ENCODE data around the gene UBE2I. TPM values are rescaled to one million over a fixed set of nuclear protein-coding genes. Genes with fewer than 3 reads are reported as not detected.

The UBE2I gene
- total RNA-seq, 1 donor, result 49.2 TPM

DNA sequence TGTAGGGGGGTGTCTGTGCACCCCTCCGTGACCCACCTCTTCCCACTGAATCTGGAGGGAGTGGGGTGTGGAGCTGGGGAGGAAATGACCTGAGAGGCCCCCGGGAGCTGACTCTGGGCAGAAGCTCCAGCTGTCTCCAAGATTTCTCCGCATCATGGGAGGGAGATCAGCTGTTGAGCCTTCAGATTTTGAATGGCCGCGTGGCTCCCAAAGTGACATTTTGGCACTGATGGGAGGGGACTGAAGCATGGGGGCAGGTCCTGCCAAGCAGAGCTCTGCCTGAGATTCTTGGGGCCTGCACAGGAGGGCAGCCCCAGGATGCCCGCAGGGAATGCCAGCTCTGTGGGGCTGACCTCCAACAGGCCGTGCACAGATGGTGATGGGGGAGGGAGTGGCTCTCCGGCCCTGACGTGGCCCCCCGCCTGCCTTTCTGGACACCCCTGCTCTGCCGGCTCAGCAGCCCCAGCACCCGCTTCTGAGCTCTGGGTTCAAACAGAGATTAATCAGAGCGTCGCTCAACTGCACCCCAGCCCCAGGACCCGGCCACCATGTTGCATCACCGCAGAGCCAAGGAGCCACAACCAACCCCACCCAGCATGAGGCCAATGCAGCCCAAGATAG, 25.3 kb upstream of the UBE2I start:
- DNase-seq (ENCODE audit: insufficient read length, low spot score, missing footprints), result peak; percentile 83
- Histone ChIP-seq H3K27ac (ENCODE audit: low read depth, low read length) (no peak overlapping the region), H3K9me3 (ENCODE audit: low read depth, low read length) (no peaks in the 10 kb centered on the region), H3K36me3 (ENCODE audit: insufficient read depth, low read length) (no peaks in the 10 kb centered on the region), H4K20me1 (ENCODE audit: insufficient read depth, low read length) (no peaks in the 10 kb centered on the region), H3K4me1 (ENCODE audit: insufficient read depth, low read length) (no peaks in the 10 kb centered on the region), H3K4me2 (ENCODE audit: insufficient read depth, low read length) (no peak overlapping the region), H3K4me3 (ENCODE audit: insufficient read depth, low read length) (no peak overlapping the region), H2AFZ (ENCODE audit: low read length) (no peak overlapping the region), H3K27me3 (ENCODE audit: insufficient read depth, low read length) (peaks cover 29% of the 10 kb centered on the region), H3K79me2 (ENCODE audit: insufficient read depth, low read length) (no peaks in the 10 kb centered on the region)
- TF ChIP-seq, protein P1, sequence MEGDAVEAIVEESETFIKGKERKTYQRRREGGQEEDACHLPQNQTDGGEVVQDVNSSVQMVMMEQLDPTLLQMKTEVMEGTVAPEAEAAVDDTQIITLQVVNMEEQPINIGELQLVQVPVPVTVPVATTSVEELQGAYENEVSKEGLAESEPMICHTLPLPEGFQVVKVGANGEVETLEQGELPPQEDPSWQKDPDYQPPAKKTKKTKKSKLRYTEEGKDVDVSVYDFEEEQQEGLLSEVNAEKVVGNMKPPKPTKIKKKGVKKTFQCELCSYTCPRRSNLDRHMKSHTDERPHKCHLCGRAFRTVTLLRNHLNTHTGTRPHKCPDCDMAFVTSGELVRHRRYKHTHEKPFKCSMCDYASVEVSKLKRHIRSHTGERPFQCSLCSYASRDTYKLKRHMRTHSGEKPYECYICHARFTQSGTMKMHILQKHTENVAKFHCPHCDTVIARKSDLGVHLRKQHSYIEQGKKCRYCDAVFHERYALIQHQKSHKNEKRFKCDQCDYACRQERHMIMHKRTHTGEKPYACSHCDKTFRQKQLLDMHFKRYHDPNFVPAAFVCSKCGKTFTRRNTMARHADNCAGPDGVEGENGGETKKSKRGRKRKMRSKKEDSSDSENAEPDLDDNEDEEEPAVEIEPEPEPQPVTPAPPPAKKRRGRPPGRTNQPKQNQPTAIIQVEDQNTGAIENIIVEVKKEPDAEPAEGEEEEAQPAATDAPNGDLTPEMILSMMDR (IDR thresholded peaks at IDR 0.05; ENCODE audit: extremely low read depth, low read depth, low read length), result no peak

DNA sequence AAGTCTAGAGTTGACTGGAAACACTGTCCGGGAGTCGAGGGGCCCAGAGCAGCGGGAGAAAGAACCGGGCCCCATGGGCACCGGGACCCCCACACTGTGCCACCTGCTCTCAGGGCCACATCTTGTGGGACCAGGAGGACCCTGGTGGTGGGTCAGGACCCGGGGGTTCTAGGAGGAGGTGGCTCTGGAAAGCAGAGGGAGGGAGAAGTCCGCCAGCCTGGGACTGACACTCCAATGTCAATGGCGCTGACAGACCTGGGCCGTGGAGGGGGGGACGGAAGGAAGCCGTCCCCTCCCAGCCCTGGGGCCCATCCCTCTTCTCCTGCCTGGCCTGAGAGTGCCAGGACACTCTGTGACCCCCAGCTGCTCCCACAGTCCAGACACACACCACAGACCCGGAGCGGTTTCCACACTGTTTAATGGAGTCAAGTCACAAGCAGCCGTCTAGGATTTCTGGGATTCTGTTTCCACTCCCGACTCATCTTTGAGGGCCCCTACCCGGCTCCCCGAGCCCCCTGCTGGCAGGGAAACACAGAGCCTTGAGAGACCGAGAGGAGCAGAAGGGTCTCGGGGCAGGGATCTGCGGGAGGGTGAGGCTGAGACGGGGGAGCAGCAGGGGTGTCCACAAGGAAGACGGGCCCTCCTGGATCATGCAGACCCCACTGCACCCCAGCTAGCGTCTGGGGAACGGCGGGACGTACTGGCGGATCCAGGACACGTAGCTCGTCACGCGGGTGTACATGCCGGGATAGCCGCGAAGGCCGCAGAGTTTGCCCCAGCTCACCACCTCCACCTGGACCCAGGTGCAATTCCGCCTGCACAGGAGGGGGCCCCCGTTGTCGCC, 23.5 kb upstream of the UBE2I start:
- Histone ChIP-seq H3K4me2 (ENCODE audit: insufficient read depth, low read length) (no peak overlapping the region), H4K20me1 (ENCODE audit: insufficient read depth, low read length) (no peaks in the 10 kb centered on the region), H3K27ac (ENCODE audit: low read depth, low read length) (no peak overlapping the region), H3K4me3 (ENCODE audit: insufficient read depth, low read length) (no peak overlapping the region), H3K4me1 (ENCODE audit: insufficient read depth, low read length) (no peaks in the 10 kb centered on the region), H3K79me2 (ENCODE audit: insufficient read depth, low read length) (no peaks in the 10 kb centered on the region), H3K36me3 (ENCODE audit: insufficient read depth, low read length) (no peaks in the 10 kb centered on the region), H2AFZ (ENCODE audit: low read length) (no peak overlapping the region), H3K9me3 (ENCODE audit: low read depth, low read length) (no peaks in the 10 kb centered on the region), H3K27me3 (ENCODE audit: insufficient read depth, low read length) (peaks cover 44% of the 10 kb centered on the region)
- TF ChIP-seq, protein P1 (IDR thresholded peaks at IDR 0.05; ENCODE audit: extremely low read depth, low read depth, low read length), result no peak
- DNase-seq (ENCODE audit: insufficient read length, low spot score, missing footprints), result peak; percentile 66

DNA sequence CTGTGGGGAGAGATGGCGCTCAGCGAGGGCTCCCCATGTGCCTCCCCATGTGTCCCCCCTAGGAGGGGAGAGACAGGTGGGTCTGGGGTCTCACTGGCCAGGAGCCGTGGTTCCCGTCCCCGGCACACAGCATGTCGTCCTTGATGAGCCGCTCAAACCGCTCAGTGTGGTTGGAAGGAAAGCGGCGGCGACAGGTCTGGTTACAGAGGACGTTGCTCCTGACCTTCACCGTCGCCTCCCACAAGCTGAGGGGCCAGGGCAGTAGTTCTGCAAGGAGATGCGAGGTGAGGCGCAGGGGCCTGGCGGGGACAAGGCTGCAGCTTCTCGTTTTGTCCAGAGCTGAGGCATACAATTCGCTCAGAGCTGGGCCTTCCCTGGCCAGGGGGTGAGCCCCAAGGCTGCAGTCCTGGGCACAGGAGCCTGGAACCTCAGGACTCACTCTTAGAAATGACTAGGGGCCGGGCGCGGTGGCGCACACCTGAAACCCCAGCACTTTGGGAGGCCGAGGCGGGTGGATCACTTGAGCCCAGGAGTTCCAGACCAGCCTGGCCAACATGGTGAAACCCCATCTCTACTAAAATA, 22.8 kb upstream of the UBE2I start:
- Histone ChIP-seq H3K4me3 (ENCODE audit: insufficient read depth, low read length) (no peak overlapping the region), H3K79me2 (ENCODE audit: insufficient read depth, low read length) (no peaks in the 10 kb centered on the region), H4K20me1 (ENCODE audit: insufficient read depth, low read length) (no peaks in the 10 kb centered on the region), H3K36me3 (ENCODE audit: insufficient read depth, low read length) (no peaks in the 10 kb centered on the region), H3K4me2 (ENCODE audit: insufficient read depth, low read length) (no peak overlapping the region), H3K27ac (ENCODE audit: low read depth, low read length) (no peak overlapping the region), H3K27me3 (ENCODE audit: insufficient read depth, low read length) (peaks cover 50% of the 10 kb centered on the region), H3K9me3 (ENCODE audit: low read depth, low read length) (no peaks in the 10 kb centered on the region), H2AFZ (ENCODE audit: low read length) (no peak overlapping the region), H3K4me1 (ENCODE audit: insufficient read depth, low read length) (no peaks in the 10 kb centered on the region)
- DNase-seq (ENCODE audit: insufficient read length, low spot score, missing footprints), result peak; percentile 56
- TF ChIP-seq, protein P1 (IDR thresholded peaks at IDR 0.05; ENCODE audit: extremely low read depth, low read depth, low read length), result no peak
